ENCODE data around the gene GTPBP3.

- TF ChIP-seq CTCF (IDR thresholded peaks at IDR 0.05) (no peak), POLR2A (IDR thresholded peaks at IDR 0.05) (no peak)
These were observed 27.3 kb upstream of the GTPBP3 start for GRCh38 chr19:17309965-17310461.

Data from thyroid gland (tissue), 4 donors.